H1 (cell line): ENCODE measurements around the gene HES2. TPM values are rescaled to one million over a fixed set of nuclear protein-coding genes. Genes with fewer than 3 reads are reported as not detected.
"Not testable (repeated sequence)": the region's sequence is repeated elsewhere in the genome, so short reads cannot be mapped to it uniquely, and the experiment has no call there.

ENCODE experiments used
- CTCF ChIA-PET: fragments of 300-600 bp; sonication (Branson Sonifier 250); formaldehyde crosslinking; loops from one replicate; lab custom pipeline; 2021; ENCODE audit not compliant: partially characterized antibody; lab: Charles Lee
- POLR2A ChIA-PET: fragments of 300-600 bp; sonication (Branson Sonifier 250); formaldehyde crosslinking; loops from one replicate; lab custom pipeline; 2021; ENCODE audit warnings: inconsistent platforms; ENCODE audit not compliant: partially characterized antibody; lab: Charles Lee
- DNase-seq, 2 experiments: peaks; one replicate each; pipeline versions ENCODE4 v3.0.0 to v3.0.0-alpha.2; 2010 to 2022; ENCODE audit warnings: low spot score in 2 of 2, low read depth in 1 of 2, mixed read lengths in 1 of 2
- FAIRE-seq: peaks from 2 replicates; lab custom pipeline; 2011; peaks lifted over from hg19 to GRCh38; lab: Jason Lieb, UNC
- H2AFZ ChIP-seq: 2 replicates; pipeline ENCODE4 v1.8.1; 2012; ENCODE audit warnings: low read length, inconsistent platforms
- H2AK5ac ChIP-seq: 2 replicates; pipeline ENCODE4 v1.6.1; 2013; ENCODE audit warnings: low read depth, low read length
- H2BK120ac ChIP-seq: replicated peaks from 2 replicates; pipeline ENCODE3; 2013; ENCODE audit warnings: low read depth, low read length, inconsistent platforms
- H2BK12ac ChIP-seq: 2 replicates; pipeline ENCODE4 v1.6.1; 2013; ENCODE audit warnings: low read depth, low read length
- H2BK15ac ChIP-seq: 2 replicates; pipeline ENCODE4 v1.6.1; 2013; ENCODE audit warnings: low read length
- H2BK20ac ChIP-seq: 2 replicates; pipeline ENCODE4 v1.6.1; 2013; ENCODE audit warnings: low read length
- H2BK5ac ChIP-seq: 2 replicates; pipeline ENCODE4 v1.6.1; 2013; ENCODE audit warnings: low read depth, low read length
- H3K14ac ChIP-seq: 2 replicates; pipeline ENCODE4 v1.6.1; 2013; ENCODE audit warnings: inconsistent platforms; ENCODE audit not compliant: insufficient read length
- H3K18ac ChIP-seq: 2 replicates; pipeline ENCODE4 v1.6.1; 2013; ENCODE audit warnings: low read length; ENCODE audit errors: extremely low read depth
- H3K23ac ChIP-seq: 2 replicates; pipeline ENCODE4 v1.6.1; 2013; ENCODE audit warnings: inconsistent platforms; ENCODE audit not compliant: insufficient read length
- H3K23me2 ChIP-seq: 2 replicates; pipeline ENCODE4 v1.6.1; 2013; ENCODE audit warnings: low read depth, low read length
- H3K27ac ChIP-seq: 2 replicates; pipeline ENCODE4 v1.6.1; 2011; ENCODE audit warnings: low read depth, low read length, inconsistent platforms
- H3K27me3 ChIP-seq, 4 experiments: replicated peaks in 1 of 4; 1 replicate in 1 of 4; 2 replicates in 3 of 4; pipeline versions ENCODE4 v1.6.1 to v1.8.1; 2011 to 2013; ENCODE audit warnings: low read length in 3 of 4, mild to moderate bottlenecking in 3 of 4, inconsistent platforms in 2 of 4, mixed read lengths in 2 of 4, moderate library complexity in 1 of 4; ENCODE audit not compliant: control insufficient read depth in 3 of 4, insufficient read depth in 3 of 4; ENCODE audit errors: extremely low read depth in 1 of 4
- H3K36me3 ChIP-seq, 4 experiments: 2 replicates each; pipeline versions ENCODE4 v1.6.1 to v1.8.1; 2011 to 2013; ENCODE audit warnings: mild to moderate bottlenecking in 4 of 4, low read length in 3 of 4, moderate library complexity in 2 of 4, control low read depth in 1 of 4, inconsistent platforms in 1 of 4; ENCODE audit not compliant: insufficient read depth in 4 of 4, control insufficient read depth in 2 of 4
- H3K4ac ChIP-seq: replicated peaks from 2 replicates; pipeline ENCODE3; 2013; ENCODE audit warnings: low read length, low read depth, mixed read lengths, inconsistent platforms; ENCODE audit not compliant: insufficient read length
- H3K4me1 ChIP-seq, 4 experiments: replicated peaks in 1 of 4; 1 replicate in 1 of 4; 2 replicates in 3 of 4; pipeline versions ENCODE4 v1.6.1 to v1.8.1; 2011 to 2013; ENCODE audit warnings: low read length in 3 of 4, inconsistent platforms in 2 of 4, mixed read lengths in 1 of 4; ENCODE audit not compliant: insufficient read depth in 4 of 4, control insufficient read depth in 3 of 4
- H3K4me2 ChIP-seq, 2 experiments: 2 replicates each; pipeline versions ENCODE4 v1.6.1 to v1.8.1; 2011 to 2013; ENCODE audit warnings: low read depth in 2 of 2, low read length in 2 of 2, control low read depth in 1 of 2, inconsistent platforms in 1 of 2, mild to moderate bottlenecking in 1 of 2; ENCODE audit not compliant: insufficient read depth in 1 of 2
- H3K4me3 ChIP-seq, 4 experiments: fragments of 200-600, 300-600 bp in 1 of 4; sonication (generic), shearing (Covaris generic), sonication (Bioruptor Twin) in 1 of 4; 2 replicates each; pipeline versions ENCODE4 v1.5.1 to v1.8.1; 2011 to 2016; ENCODE audit warnings: low read length in 4 of 4, low read depth in 3 of 4, control low read depth in 2 of 4, inconsistent platforms in 2 of 4, mild to moderate bottlenecking in 2 of 4, mixed read lengths in 1 of 4, moderate library complexity in 1 of 4; ENCODE audit not compliant: insufficient read depth in 2 of 4; ENCODE audit errors: extremely low read depth in 1 of 4
- H3K56ac ChIP-seq: replicated peaks from 2 replicates; pipeline ENCODE3; 2013; ENCODE audit warnings: low read depth, mild to moderate bottlenecking, mixed read lengths, low read length, inconsistent platforms; ENCODE audit not compliant: insufficient read length
- H3K79me1 ChIP-seq: 2 replicates; pipeline ENCODE4 v1.6.1; 2013; ENCODE audit warnings: low read depth, low read length, control low read depth
- H3K79me2 ChIP-seq, 2 experiments: 2 replicates each; pipeline versions ENCODE4 v1.6.1 to v1.8.1; 2012 to 2013; ENCODE audit warnings: low read length in 2 of 2, mild to moderate bottlenecking in 2 of 2, inconsistent platforms in 1 of 2; ENCODE audit not compliant: insufficient read depth in 2 of 2, control insufficient read depth in 1 of 2
- H3K9ac ChIP-seq, 4 experiments: replicated peaks in 1 of 4; 1 replicate in 1 of 4; 2 replicates in 3 of 4; pipeline versions ENCODE4 v1.6.1 to v1.8.1; 2011 to 2013; ENCODE audit warnings: low read depth in 3 of 4, low read length in 3 of 4, control low read depth in 2 of 4, mild to moderate bottlenecking in 2 of 4, moderate library complexity in 2 of 4, inconsistent platforms in 1 of 4; ENCODE audit errors: extremely low read depth in 1 of 4
- H3K9me3 ChIP-seq, 2 experiments: 2 replicates each; pipeline versions ENCODE4 v1.6.1 to v1.8.1; 2012 to 2013; ENCODE audit warnings: mild to moderate bottlenecking in 2 of 2, moderate library complexity in 2 of 2, control low read depth in 1 of 2, inconsistent platforms in 1 of 2, low read depth in 1 of 2, low read length in 1 of 2, mixed read lengths in 1 of 2; ENCODE audit not compliant: insufficient read depth in 2 of 2
- H4K20me1 ChIP-seq, 2 experiments: replicated peaks in 1 of 2; 2 replicates each; pipeline versions ENCODE3 to v1.8.1; 2011 to 2013; ENCODE audit warnings: inconsistent platforms in 2 of 2, low read length in 2 of 2, mild to moderate bottlenecking in 1 of 2; ENCODE audit not compliant: insufficient read depth in 2 of 2, control insufficient read depth in 1 of 2
- H4K5ac ChIP-seq: 2 replicates; pipeline ENCODE4 v1.6.1; 2013; ENCODE audit warnings: low read length, low read depth, mixed read lengths, inconsistent platforms; ENCODE audit not compliant: insufficient read length
- H4K8ac ChIP-seq: 2 replicates; pipeline ENCODE4 v1.8.0; 2013; ENCODE audit warnings: mild to moderate bottlenecking, moderate library complexity, low read length, inconsistent platforms; ENCODE audit not compliant: insufficient read depth; ENCODE audit errors: extremely low read depth
- H4K91ac ChIP-seq: replicated peaks from 2 replicates; pipeline ENCODE3; 2013; ENCODE audit warnings: low read length, mixed read lengths, inconsistent platforms; ENCODE audit not compliant: insufficient read length
- WGBS, 2 experiments: shearing (Covaris generic) in 1 of 2; methylation state at CpG; one replicate each; pipeline versions ENCODE4 v1.1.6 to v1.1.7; 2013 to 2015; ENCODE audit warnings: low lambda C conversion rate in 2 of 2, mixed read lengths in 2 of 2, inconsistent platforms in 1 of 2, low coverage in 1 of 2, missing lambda C conversion rate in 1 of 2; ENCODE audit not compliant: insufficient replicate concordance in 2 of 2, insufficient coverage in 1 of 2, insufficient read length in 1 of 2; ENCODE audit errors: extremely low coverage in 1 of 2, missing lambda C conversion rate in 1 of 2; 5-methylcytosine and 5-hydroxymethylcytosine counted together
- polyA plus RNA-seq, 7 experiments: library from polyadenylated mRNA; depleted of rRNA in 3 of 7; stranded (reverse) in 5 of 7; unstranded in 2 of 7; fragments of >200 nt in 5 of 7; fragments of 200-250 nt in 2 of 7; gene quantifications; 1 replicate in 5 of 7; 2 replicates in 1 of 7; 4 replicates in 1 of 7; pipeline versions ENCODE4 v1.2.1 to v1.2.3, GENCODE V29; 2011 to 2013; ENCODE audit warnings: missing spikeins in 2 of 7, mixed read lengths in 2 of 7
- total RNA-seq: library from RNA; stranded (reverse); fragmentation: NEBNext Ultra II Directional; extraction: Animal tissue kit (Norgen Biotek cat#: 25700); gene quantifications from 2 replicates; pipeline ENCODE4 v1.2.1, GENCODE V29; 2021

Gene HES2
- total and polyA plus RNA-seq, 2 of the 8 experiments (the other 6 are each of a cell fraction or from before 2014, with no cell fraction given), result 0.15 to 0.53 TPM

GRCh38 chr1:6429660-6430411 lies 10.1 kb upstream of the HES2 start:
- H2AK5ac ChIP-seq, H3K4ac ChIP-seq, H3K4me2 ChIP-seq, H3K23me2 ChIP-seq, H3K4me3 ChIP-seq, H2BK12ac ChIP-seq, H2BK15ac ChIP-seq, H3K14ac ChIP-seq, H2BK120ac ChIP-seq, H2BK20ac ChIP-seq, H3K9me3 ChIP-seq, H4K5ac ChIP-seq, H2AFZ ChIP-seq, H3K79me1 ChIP-seq, H3K9ac ChIP-seq, H4K20me1 ChIP-seq, DNase-seq, H4K8ac ChIP-seq, H3K56ac ChIP-seq, H3K23ac ChIP-seq, H3K18ac ChIP-seq, H4K91ac ChIP-seq, H3K79me2 ChIP-seq, H3K36me3 ChIP-seq, H3K27ac ChIP-seq, FAIRE-seq, H2BK5ac ChIP-seq: not testable (repeated sequence)
- Histone ChIP-seq H3K4me1 (peaks cover 0 to 14% (median 5%) of the 10 kb centered on the region in 4 experiments; a peak in 5 of 7 replicates), H3K27me3 (peaks cover 13 to 25% (median 23%) of the 10 kb centered on the region in 4 experiments)
- ChIA-PET POLR2A (interaction anchor here (1.2 to 1.8 kb wide), 3 partner anchors 11 to 81 kb away, joined by 3 to 4 read pairs (median 3); no protein-coding TSS in a partner anchor), CTCF (interaction anchor here (0.6 to 18.8 kb wide), 13 partner anchors 8 to 162 kb away, joined by 3 to 321 read pairs (median 5); partner anchors contain the start of gene HES2)
- WGBS, 2 experiments, result 78% methylated on average over 14 of the region's 19 CpGs; no CpG with 5 or more reads in 1 of the 2 experiments
